Activated CD8-positive, alpha-beta memory T cell treated with anti-CD3 and anti-CD28 coated beads for 48 hours (primary cell): Measurements from ENCODE around the gene SMYD1.

Source experiments
- DNase-seq, 3 experiments: peaks; one replicate each; pipeline ENCODE4 v3.0.0-alpha.2; 2020; ENCODE audit warnings: low read depth in 2 of 3, low spot score in 2 of 3

The SMYD1 gene

DNA sequence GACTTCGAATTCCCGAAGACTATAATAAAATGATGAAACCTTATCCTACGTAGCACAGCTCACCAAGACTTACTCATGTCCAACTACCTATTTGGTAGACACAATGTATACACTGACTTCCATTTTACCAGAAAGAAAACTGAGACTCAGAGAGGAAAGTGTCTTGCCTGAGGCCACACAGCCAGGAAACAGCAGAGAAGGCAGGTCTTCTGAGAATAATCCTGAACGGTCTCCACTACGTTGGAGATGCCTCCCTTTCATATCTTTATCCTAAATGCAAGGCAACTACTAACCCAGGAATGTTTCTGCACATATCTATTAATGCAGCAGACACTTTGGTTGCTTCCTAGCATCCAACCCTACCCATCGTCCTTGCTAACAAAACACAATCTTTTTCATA, 72.2 kb downstream of the SMYD1 start:
- no peak for DNase-seq

DNA sequence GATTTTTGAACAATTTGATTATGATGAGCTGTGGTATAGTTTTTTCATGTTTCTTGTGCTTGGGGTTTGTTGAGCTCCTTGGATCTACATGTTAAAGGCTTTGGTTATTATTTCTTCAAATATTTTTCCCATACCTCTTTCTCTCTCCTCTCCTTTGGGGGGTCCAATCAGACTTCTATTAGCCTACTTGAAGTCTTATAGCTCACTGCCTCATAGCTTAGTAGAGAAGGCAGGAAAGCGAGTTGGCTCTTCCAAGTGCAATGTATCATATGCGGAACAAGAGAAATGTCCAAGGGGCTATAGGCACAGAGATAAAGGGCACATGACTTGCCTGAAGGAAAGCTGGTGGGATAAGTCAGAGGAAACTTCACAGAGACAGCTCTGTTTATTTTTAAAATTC, 74.3 kb downstream of the SMYD1 start:
- DNase-seq, result no peak

GRCh38 chr2:88144271-88144670, 76.6 kb downstream of the SMYD1 start:
- no peak for DNase-seq

GRCh38 chr2:88144914-88145497, 77.4 kb downstream of the SMYD1 start:
- no peak for DNase-seq

DNA sequence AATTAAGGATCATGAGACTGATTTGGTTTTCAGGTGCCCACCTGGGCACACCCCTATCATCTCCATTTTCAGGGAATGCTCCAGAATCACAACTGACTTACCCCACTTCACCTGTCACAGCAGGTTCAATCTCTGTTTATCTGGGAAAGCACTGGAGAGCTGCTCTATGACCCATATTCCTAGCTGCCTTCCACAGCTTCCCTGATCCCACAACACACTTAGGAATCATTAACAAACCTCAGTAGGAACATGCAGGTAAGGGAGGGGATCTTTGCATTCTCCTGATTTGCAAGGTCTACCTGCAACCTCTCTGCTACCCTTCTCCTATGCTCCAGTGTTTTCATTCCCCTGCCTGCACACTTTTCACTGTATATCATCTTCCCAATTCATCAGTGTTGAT, 79.0 kb downstream of the SMYD1 start:
- no peak for DNase-seq

- no peak for DNase-seq
Measured at GRCh38 chr2:88147145-88147544, 79.5 kb downstream of the SMYD1 start.

- no peak for DNase-seq
Measured at GRCh38 chr2:88148929-88149438, 81.4 kb downstream of the SMYD1 start.

DNA sequence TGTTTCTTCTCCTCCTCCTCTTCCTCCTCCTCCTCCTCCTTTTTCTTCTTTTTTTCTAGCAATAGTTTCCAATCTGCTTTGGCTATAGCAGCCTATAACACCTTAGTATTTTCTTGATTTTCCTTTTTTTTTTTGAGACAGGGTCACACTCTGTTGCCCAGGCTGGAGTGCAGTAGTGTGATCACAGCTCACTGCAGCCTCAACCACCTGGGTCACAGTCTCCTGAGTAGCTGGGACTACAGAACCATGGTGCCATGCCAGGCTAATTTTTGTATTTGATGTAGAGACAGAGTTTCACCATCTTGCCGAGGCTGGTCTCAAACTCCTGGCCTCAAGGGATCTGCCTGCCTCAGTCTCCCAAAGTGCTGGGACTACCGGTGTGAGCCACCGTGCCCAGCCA, 91.9 kb downstream of the SMYD1 start:
- no peak for DNase-seq

DNA sequence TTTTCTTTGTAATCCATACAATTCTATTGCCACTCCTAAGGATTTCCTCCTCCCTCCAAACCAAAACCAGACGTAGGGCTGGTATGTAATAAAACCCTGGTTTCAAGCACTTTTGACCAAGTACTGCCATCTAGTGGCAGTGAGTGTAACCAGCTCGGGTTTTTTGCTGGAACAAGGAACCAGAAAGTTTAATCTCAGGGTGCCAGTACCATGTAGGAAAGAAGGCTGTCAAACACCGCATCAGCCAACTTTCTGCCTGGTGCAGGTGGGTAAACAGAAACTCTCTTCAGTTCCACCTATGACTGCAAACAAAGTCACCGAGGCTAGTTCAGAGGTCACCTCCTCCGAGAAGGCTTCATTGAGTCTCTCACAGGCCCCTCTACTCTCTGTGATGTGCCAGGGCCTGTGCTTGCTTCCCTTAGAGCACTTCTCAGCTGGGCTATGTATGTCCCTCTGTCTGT, 92.4 kb downstream of the SMYD1 start:
- DNase-seq, result peak in 1 of 3 experiments; percentile 7

GRCh38 chr2:88160517-88160916, 92.9 kb downstream of the SMYD1 start:
- DNase-seq, result no peak

GRCh38 chr2:88161446-88162244, 94.0 kb downstream of the SMYD1 start:
- DNase-seq, result no peak
